ENCODE measurements around the gene DOCK4.

DOCK4 gene

DNA sequence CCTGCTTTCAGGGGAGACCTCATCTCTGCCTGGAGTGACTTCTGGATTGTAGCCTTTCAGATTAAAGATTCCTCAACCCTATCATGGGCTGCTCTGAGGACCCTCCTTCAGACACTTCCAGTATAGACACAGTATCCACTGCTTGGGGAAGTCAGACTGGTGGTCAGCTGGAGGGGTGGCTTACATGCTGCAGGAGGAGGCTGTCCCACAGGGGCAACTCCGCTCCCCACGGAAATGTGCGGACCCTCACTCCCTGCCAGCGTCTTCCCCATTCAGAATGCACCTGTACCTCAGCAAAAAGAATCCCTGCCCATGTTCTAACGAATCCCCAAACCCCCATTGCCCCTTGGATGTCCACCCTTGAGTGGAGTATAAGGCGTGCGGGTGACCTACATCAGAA lies 95.5 kb downstream of the DOCK4 start:
- DNase-seq (ENCODE audit: low read depth in 1 of 2, low spot score in 1 of 2) = no peak

GRCh38 chr7:112110175-112110574 lies 96.0 kb downstream of the DOCK4 start:
- DNase-seq (ENCODE audit: low read depth in 1 of 2, low spot score in 1 of 2) = no peak

DNA sequence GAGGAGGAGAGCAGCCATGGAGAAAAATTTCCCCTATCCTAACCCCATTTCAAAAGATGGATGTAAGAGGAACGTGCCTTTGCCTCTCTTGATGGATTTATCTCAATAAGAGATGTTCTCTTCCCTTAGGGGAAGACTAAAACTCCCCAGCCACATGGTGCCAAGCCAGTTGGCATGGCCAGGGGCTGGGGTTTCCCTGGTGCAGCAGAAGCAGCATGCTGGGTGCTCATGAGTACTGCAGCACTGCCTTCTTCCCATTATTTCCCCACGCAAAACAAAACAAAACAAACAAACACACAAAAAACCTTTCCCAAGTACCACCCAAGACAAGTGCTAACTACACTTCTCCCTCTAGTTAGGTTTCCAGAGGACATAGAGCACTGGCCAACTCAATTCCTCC lies 97.2 kb downstream of the DOCK4 start:
- no peak for DNase-seq (ENCODE audit: low read depth in 1 of 2, low spot score in 1 of 2)

DNA sequence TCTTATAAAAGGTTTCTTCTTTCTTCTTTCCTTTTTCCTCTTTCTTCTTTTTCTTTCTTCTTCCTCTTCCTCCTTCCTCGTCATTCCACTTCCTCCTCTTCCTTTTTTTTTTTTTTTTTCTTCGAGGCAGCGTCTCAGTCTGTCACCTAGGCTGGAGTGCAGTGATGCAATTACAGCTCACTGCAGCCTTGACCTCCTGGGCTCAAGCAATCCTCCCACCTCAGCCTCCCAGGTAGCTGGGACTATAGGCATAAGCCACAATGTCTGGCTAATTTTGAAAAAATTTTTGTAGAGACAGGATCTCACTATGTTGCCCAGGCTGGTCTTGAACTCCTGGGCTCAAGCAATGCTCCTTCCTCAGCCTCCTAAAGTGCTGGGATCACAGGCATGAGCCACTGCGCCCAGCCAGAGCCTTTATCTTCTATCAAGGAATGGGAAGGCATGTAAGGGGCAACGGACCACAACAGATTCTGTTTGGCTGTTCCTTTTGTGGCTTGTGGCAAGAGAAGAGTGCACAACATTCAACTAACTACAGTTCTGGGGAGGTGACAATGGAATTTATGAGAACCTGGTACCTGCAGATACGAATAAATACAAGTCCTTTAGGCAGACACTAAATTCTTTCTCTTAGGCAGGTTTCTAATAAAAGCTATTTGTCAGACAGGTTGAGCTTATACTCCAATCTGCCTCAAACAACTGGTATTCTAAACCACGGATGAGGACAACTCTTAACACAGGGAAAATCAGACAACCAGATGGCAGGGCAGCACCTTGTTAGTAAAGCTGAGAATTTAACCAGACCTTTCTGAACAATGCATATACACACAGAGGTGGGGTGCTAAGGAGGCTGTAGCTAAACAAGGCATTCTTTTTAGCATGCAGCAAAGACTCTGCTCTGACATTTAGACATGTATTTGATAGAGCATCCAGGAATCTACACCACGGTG lies 100.3 kb downstream of the DOCK4 start:
- DNase-seq (ENCODE audit: low read depth in 1 of 2, low spot score in 1 of 2) = no peak

DNA sequence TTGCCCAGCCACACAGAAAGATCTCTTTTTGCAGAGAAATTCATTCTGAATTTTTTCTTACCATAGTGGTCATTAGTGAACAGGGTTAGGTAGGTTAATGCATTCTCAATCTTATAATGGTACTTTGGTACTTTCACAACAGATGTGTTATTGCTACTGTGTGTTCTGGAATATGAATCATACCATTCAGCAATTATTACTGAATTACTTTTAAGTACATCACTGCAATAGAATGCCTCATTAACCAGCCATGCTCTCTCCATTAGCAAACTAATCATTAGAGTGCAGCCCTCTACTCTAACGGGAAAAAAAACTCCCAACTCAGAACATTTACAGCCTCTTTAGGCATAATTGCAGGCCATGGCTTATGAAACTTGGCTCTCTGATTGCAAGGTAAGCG lies 102.1 kb downstream of the DOCK4 start:
- no peak for DNase-seq (ENCODE audit: low read depth in 1 of 2, low spot score in 1 of 2)

GRCh38 chr7:112103246-112103645 lies 103.0 kb downstream of the DOCK4 start:
- DNase-seq (ENCODE audit: low read depth in 1 of 2, low spot score in 1 of 2) = no peak

GRCh38 chr7:112101201-112101846 lies 104.9 kb downstream of the DOCK4 start:
- no peak for DNase-seq (ENCODE audit: low read depth in 1 of 2, low spot score in 1 of 2)

DNA sequence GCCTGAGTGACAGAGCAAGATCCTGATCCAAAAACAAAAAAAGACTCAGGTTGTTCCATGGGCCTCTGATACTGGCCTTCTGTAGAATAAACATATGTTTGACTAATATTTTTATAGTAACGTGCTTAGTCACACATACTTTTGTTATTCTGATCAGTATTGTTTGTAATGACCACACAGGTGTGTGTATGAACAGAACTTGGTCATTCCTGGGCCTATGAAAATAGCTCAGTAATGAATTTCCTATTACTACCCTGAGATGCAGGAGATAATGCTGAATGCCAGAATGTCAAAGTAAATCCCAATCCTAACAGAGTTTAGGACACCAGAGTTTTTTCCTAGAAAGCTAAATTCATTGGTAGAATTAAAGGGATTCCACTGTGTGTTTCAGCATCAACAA lies 108.7 kb downstream of the DOCK4 start:
- DNase-seq (ENCODE audit: low read depth in 1 of 2, low spot score in 1 of 2) = no peak

DNA sequence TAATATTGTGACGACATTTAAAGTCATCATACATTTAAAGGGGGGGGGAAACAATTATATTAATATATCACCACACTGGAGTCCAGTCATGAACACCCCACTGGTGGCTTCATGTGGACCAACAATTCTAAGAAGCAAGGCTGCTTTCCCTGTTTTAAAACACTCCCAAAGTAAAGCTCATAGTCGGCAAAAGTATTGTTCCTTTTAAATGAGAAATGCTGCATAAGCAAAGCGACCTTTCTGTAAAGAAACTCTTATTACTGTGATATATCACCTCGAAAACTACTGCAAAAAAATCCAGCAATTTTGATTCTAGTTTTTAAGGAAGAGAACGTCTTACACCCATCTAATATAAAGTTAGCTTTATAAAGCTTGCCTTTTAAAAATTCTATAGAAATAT lies 112.8 kb downstream of the DOCK4 start:
- DNase-seq (ENCODE audit: low read depth in 1 of 2, low spot score in 1 of 2) = no peak

DNA sequence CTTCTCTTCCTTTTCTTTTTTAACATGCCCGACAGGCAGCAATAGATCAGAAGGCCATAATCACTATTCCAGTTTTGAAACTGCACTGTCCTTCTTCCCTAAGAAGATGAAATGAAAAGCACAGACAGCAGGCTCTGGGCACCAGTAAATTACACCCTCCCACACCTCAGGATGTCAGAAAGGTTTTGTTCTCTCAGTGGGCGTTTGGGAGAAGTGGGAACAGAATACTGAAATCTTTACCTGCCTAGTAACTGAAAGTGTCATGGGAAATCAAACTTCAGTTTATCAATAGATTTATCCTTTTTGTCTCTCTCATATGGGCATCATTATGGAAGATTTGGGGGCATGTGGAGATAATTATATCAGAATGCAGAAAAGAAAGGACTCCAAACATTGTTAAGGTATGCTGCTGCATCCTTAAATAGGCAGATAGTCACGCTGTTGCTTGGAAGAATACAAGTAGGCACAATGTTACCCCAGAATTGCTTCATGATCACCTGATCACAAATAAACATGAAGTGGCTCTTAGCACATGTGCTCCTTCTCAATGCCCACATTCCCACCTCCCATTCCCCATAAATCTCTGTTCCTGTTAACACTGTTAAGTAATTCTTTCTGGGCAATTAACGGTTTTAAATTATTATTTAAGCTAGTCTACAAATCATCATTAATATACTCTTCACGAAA lies 113.3 kb downstream of the DOCK4 start:
- DNase-seq (ENCODE audit: low read depth in 1 of 2, low spot score in 1 of 2) = no peak

- no peak for DNase-seq (ENCODE audit: low read depth in 1 of 2, low spot score in 1 of 2)
Measured at GRCh38 chr7:112092306-112092705, 113.9 kb downstream of the DOCK4 start.

DNA sequence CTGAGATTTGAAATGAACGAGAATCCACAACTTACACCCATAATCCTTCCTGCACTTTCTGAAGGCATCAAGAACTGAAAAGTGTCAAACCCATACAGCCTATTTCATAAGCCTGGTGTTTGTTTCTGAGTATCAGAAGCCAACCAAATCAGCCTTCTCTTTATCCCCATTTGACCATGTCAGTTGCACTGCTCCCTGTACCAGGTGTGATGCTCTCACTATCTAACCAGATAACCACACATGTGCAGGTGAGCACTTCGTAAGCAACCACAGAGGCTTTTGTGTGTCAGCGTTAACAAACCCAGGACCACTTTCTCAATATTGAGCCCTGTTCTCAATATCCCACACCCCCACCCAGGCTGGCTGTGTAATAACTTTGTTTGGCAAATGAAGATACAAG lies 114.4 kb downstream of the DOCK4 start:
- no peak for DNase-seq (ENCODE audit: low read depth in 1 of 2, low spot score in 1 of 2)

DNA sequence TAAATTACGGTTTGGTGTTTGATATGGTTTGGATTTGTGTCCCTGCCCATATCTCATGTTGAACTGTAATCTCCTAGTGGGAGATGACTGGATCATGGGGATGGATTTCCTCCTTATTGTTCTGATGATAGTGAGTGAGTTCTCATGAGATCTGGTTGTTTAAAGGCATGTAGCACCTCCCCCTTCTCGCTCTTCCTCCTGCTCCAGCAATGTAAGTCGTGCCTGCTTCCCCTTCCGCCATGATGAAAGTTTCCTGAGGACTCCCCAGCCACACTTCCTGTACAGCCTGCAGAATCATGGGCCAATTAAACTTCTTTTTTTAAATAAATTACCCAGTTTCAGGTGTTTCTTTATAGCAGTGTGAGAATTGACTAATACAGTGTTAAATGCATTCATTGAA lies 116.6 kb downstream of the DOCK4 start:
- no peak for DNase-seq (ENCODE audit: low read depth in 1 of 2, low spot score in 1 of 2)

DNA sequence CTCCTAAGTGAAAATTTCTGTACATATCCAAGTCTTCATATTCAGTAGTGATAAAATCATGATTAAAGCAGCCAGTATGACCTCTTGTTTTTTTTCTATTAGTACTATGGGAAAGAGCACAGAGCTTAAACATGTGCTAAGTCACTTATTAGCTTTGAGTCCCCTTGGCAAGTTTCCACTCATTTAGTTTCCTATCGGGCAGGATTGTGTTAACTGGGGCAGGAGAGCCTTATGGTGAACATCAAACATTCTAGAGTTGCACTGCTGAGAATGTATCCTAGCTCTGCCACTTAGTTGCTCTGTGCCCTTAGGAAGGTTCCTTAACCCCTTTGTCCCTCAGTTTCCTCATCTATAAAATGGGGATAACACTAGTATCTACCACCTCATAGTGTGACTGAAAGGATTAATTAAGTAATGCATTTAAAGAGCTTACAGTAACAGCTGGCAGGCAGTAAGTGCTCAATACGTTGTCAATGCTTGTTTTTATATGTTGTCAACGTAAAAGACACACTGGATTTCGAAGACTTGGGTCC lies 117.6 kb downstream of the DOCK4 start:
- no peak for DNase-seq (ENCODE audit: low read depth in 1 of 2, low spot score in 1 of 2)

DNA sequence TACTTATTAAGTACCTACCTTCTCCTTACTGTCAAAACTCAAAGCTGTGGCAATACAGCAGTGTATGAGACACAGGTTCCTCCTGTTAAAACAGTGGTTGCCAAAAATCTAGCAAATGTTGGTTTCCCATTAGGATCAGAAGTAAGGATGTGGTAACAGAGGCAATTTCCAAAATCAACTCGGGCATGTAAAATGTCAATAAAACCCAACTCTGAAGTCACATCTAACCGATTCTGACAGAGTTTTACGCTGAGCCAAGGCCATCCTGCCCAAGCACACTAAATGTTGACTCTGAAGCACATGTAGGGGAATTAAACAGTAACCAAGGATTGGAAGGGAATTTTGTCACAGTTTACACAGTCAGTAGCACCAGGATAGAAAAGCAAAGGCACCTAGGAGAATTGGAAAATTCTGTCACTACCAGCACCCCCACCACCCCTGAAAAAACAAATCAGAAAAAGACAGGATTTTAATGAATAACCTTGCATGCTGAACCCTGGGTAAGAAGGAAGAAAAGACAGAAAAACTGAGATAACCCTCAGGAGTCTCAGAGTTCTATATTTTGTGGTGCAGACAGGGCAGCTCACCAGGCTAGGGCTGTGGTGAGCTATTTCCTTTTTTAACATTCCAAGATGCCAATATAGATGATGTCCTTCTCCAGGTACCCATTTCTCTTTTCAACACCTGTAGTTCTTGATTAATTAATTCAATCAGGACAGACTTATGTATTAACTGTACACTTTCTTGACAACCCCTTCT lies 119.5 kb downstream of the DOCK4 start:
- DNase-seq (ENCODE audit: low read depth in 1 of 2, low spot score in 1 of 2) = no peak

- DNase-seq (ENCODE audit: low read depth in 1 of 2, low spot score in 1 of 2) = no peak
Measured at GRCh38 chr7:112084520-112084971, 121.7 kb downstream of the DOCK4 start.

GRCh38 chr7:112083776-112084355 lies 122.3 kb downstream of the DOCK4 start:
- no peak for DNase-seq (ENCODE audit: low read depth in 1 of 2, low spot score in 1 of 2)

GRCh38 chr7:112082306-112082705 lies 123.9 kb downstream of the DOCK4 start:
- no peak for DNase-seq (ENCODE audit: low read depth in 1 of 2, low spot score in 1 of 2)

- DNase-seq (ENCODE audit: low read depth in 1 of 2, low spot score in 1 of 2) = no peak
Measured at GRCh38 chr7:112081778-112082177, 124.4 kb downstream of the DOCK4 start.

GRCh38 chr7:112080978-112081377 lies 125.2 kb downstream of the DOCK4 start:
- DNase-seq (ENCODE audit: low read depth in 1 of 2, low spot score in 1 of 2) = no peak

- no peak for DNase-seq (ENCODE audit: low read depth in 1 of 2, low spot score in 1 of 2)
Measured at GRCh38 chr7:112080441-112080840, 125.8 kb downstream of the DOCK4 start.
